GM12801 (cell line): ENCODE results near the gene RASD1.

ENCODE experiments used
- CTCF ChIP-seq: IDR thresholded peaks from one replicate; pipeline ENCODE4 v1.5.1; 2011; ENCODE audit warnings: control low read depth; ENCODE audit not compliant: insufficient read length; ENCODE audit errors: extremely low read depth

The RASD1 gene

GRCh38 chr17:17445925-17446665 lies 50.1 kb downstream of the RASD1 start:
- TF ChIP-seq CTCF, result no peak

GRCh38 chr17:17445296-17445924 lies 50.8 kb downstream of the RASD1 start:
- TF ChIP-seq CTCF, result no peak
